HG02763 (cell line): ENCODE data around the gene EMD.

Experiments used
- ATAC-seq: cut with Tn5 transposase; IDR thresholded peaks from one replicate; pipeline ENCODE4 v1.9.1; 2021; ENCODE audit warnings: mild to moderate bottlenecking, moderate library complexity; ENCODE audit not compliant: unreplicated experiment

EMD gene

DNA sequence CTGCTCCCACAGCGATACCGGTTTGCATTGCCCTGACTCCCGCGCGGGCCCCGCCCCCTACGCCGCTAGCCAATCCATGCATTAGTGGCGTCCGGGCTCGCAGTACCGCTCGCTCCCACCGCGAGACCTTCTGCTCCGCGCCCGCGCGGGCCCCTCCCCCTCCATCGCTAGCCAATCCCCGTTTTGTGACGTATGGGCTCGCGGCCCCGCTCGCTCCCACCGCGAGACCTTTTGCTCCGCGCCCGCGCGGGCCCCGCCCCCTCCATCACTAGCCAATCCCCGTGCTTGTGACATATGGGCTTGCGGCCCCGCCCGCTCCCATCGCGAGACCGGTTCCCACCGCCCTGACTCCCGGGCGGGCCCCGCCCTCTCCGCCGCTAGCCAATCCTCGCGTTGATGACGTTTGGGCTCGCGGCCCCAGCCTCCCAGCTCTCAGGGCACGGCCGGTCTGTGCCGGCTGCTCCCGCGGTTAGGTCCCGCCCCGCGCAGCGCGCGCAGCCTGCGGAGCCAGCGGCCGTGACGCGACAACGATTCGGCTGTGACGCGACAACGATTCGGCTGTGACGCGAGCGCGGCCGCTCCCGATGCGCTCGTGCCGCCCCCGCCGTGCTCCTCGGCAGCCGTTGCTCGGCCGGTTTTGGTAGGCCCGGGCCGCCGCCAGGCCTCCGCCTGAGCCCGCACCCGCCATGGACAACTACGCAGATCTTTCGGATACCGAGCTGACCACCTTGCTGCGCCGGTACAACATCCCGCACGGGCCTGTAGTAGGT lies at the start of gene EMD:
EMD (plus strand) TSS at position 497 of the 770 bp plus-strand sequence; CDS start at position 687, 190 bp downstream.
- peak; percentile 75 for ATAC-seq

DNA sequence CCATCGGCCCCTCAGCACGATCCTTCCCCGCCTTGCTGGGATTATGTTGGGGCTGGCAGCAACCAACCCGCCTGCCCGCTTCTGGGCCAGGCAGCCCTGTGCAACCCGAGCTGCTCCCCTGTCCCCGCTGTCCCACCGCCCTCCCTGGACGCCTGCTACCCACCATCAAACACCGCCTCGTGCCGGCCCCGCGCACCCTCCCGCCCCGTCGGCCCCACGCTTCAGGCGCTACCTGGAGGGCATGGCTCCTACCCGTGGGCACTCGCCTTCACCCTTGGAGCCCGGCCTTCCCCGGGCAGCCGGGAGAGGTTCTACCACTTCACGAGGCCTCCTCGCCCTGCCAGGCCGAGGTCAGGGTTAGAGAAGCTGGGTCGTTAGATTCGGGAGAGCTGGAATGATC lies 46.5 kb upstream of the EMD start:
- ATAC-seq, result no peak

DNA sequence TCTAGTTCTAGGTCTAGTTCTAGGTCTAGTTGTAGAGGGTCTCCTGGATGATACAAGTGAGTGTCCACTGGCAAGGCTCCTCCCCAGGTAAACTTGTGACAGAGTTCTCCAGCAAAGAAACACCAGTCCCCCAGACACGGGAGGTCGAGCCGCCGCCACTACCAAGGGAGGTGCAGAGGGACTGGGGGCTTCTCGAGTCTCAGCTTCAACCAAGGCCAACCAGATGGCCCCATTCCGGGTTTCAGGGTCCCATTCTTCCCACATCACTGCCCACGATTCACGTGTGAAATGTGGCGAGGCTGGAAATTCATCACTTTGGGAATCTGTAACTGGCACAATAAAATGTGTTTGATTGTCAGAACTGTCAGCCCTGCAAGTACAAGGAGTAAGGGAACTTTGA lies 46.0 kb upstream of the EMD start:
- ATAC-seq, result no peak

DNA sequence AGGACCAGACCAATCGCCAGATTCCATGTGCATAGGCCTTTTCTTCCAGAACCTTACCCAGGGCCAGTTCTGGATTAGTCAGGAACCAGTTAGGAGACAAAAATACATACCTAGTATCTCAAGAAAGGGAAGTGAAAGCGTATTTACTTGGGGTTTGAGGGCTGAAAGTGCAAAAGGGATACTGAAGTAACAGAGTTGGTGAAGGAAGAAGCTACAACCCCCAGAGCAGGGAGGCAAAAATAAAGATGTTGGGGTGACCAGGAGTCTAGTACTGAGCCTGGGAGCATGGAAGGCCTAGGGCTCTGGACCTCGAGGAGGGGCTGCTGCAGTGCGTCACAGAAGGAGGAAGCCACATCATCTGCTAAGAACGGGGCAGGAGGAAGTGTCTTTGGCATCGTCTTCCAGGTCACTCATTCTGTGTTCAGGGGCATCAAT lies 45.2 kb upstream of the EMD start:
- ATAC-seq, result no peak

DNA sequence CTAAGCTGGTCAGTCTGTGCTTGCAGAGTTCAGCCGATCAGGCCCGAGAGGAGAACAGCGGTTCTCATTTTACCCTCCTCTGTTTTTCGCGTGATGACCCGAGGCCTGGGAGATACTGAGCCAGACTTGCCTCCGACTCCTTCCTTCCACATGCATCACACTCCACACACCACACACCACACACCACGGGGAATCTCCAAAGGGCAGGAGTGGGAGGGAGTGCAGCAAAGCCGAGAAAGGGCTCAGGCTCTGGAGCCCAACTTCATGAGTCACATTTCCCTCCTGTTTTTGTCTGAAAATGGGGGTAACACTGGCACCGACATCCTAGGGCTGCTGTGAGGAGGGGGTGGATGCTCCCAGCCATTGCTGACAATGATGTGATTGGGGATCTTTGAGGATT lies 44.6 kb upstream of the EMD start:
- ATAC-seq, result no peak

DNA sequence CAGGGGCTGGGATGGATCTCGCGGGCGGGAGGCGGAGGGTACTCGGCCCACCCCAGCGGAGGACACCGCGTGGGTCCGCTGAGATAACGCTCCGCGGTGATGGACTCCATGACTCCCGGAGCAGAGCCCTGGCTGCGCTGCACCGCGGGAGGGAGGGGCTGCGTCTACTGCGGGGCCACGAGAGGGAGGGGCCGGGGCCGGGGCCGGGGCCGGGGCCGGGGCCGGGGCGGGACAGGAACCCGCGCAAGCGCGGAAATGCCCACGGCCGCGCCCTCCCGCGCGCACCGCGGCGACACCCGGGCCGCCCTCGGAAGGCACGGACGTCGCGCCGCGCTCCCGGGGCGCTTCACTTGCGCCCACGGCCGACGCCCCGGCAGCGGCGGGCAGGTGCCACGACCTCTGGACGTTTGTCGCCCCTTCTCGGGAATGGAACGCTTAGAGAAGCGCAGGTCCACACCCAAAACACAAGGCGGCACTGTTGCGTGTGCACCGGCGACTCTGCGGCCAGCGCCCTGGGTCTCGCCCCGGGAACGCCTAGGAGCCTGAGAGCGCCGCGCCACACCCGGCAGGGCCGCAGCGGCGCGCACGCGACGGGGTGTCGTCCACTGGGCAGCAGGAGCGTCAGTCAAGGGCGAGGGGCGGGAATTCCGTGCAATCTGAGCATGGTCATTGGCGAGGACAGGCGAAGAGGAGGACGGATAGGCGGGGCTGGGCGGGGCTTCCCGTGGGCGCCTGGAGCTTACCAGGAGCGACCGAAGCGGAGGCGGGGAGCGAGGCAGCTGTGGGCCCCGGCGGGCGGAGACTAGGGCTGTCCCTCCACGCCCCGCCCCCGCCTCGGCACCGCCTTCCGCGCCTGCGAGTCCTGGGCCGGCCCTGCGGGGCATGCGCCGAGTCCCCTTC lies 37.4 kb upstream of the EMD start:
- peak; percentile 67 for ATAC-seq

DNA sequence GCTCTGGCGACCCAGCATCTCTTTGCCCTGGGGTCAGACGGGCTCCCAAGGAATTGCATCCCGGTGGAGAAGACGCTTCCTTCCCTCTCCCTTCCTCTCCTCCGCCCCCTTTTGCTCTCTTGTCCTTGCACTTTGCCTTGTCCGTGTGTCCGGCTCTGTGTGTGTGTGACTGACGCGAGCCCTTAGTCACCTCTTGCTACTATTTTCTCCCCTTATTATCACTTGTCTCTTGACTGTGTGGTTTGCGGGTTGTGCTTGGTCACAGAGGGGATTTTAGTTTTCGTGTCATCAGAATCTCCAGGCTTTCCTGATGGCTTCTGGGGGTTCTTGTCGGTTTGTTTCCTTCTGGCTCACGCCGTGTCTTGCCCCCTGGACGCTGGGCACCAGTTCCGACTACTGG lies 36.0 kb upstream of the EMD start:
- peak; percentile 13 for ATAC-seq

DNA sequence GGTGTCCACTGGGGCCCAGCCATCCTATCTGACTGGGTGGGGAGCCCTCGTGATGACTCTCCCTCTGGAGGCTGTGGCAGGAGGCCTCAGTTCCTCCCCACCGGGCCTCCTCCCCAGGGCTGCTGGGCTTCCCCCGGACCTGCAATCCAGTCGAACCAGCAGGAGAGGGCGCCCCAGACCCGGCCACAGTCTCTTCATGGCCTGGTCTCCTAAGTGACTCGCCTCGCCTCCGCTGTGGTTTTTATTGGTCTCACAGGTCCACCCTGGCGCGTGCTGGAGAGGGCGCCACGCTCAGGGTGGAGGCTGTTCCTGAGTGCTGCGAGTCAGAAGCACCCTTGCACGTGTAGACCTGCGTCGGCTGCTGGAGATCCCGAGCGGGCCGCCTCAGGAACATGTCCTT lies 35.5 kb upstream of the EMD start:
- ATAC-seq, result peak; percentile 27

DNA sequence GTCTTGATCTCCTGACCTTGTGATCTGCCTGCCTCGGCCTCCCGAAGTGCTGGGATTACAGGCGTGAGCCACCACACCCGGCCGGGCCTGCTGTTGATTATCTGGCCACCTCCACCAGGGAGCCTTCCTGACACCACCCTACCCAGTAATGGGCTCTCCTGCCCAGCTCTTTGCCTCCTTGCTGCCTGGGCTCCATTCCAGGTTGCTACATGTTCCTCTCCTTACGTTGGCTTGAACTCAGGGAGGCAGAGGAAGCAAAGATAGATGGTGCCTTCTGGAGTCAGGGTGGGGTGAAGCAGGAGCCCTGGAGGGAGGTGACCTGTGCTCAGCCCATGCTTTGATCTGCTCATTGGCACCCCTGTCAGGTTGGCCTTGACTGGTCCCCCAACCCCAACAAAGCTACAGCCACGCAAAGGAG lies 31.0 kb upstream of the EMD start:
- ATAC-seq, result no peak

DNA sequence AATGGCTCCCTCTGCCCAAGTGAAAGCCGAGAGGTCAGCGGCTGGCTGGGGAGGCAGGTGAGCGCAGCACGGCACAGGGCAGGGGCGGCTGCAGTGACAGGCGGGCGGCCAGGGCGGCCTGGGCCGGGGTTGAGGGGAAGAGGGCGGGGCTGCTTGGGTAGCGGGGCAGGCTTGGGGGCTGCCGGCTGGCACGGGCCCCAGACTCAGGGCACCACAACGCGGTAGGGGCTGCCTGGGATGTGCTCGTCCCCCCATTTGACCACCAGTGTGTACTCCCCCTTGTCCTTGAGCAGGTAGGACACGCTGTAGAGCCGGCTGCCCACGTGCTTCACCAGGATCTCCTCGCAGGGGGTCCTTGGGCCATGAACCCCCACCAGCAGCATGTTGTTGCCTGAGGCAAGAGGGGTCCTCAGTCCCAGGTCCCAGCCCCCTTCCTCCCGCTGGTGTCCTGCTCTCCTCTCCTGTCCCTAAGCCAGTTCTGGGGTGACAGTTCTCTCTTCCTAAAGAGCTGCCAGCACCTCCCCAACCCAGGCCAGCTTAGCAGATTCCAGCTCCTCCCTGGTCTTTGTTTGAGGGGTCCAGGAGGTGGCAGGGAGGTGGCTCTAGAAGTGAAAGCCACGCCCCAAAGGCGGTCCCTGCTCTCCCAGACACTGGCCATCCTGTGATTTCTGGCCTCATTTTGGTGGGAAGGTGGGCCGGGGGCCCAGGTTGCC lies 30.3 kb upstream of the EMD start:
- no peak for ATAC-seq

DNA sequence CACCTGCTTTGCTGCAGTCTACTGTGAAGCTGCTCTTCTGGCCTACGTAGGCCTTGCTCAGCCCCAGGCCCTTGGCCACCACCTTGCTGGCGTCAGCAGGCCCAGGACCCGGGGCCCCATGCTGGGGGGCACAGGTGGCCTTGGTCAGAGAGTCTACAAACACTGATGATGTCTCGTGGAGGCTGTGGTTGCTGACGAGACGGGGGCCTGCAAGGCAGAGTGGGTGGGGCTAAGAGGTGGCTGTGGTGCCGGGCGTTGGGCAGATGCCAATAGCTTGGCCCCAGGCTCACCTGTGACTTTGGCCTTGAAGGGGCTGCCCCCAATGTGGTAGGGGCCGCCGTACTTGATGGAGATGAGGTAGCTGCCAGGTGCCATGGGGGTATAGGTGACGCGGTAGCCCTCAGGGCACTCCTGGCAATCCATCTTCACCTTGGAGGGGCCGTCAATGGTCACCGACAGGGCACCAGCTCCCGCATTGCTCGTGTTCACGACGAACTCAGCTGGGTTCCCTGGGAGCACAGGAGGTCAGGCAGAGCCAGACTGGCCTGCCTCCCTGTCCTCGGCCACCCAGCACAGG lies 29.6 kb upstream of the EMD start:
- no peak for ATAC-seq

DNA sequence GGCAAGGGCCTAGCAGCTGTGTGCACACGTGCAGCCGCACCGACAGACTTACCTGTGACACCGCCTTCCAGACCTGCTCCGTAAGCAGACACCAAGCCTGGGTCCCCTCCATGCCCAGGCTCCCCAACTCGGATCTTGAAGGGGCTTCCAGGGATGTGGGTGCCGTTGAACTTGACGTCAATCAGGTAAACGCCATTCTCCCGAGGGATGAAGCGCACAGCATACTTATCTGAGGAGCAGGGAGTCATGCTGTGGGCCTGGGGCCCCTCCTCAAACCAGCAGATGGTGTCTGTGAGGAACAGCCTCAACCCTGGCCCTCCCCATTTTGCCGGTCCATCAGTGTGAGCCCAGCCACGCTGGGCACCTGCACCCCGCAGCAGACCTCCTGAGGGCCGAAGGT lies 29.1 kb upstream of the EMD start:
- ATAC-seq, result no peak

DNA sequence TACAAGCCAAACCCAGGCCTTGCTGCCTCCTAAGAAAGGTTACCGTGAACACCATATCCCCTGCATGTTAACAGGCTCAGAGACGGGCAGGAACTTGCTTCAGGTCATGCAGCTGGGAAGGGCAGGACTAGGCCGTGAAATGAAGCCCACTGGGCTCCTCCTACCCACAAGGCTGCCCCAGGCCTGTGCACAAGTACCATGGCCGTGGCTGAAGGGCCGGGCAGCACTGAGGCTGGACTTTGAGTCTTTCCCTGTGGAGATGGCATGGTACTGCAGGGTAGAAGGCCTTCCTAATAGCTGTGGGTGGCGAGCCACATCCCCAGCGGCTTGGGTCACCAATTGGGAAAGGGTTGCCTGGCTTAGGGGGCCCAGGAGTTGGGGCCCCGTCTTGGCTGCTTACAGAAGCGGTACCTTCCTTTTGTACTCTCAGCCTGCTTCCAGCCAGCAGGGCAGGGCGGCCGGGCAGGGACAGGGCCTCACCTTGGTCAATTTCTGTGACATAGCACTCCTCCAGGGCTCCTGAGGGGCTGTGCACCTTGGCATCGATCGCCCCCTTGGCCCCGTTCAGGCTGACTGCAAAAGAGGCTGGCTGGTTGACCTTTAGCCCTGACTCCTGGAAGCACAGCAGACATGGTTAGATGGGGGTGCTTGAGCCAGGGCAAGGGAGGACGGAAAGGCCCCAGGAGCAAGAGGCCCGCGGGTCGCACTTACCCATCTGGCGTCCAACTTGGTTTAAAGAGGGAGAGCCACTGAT lies 28.5 kb upstream of the EMD start:
- no peak for ATAC-seq

DNA sequence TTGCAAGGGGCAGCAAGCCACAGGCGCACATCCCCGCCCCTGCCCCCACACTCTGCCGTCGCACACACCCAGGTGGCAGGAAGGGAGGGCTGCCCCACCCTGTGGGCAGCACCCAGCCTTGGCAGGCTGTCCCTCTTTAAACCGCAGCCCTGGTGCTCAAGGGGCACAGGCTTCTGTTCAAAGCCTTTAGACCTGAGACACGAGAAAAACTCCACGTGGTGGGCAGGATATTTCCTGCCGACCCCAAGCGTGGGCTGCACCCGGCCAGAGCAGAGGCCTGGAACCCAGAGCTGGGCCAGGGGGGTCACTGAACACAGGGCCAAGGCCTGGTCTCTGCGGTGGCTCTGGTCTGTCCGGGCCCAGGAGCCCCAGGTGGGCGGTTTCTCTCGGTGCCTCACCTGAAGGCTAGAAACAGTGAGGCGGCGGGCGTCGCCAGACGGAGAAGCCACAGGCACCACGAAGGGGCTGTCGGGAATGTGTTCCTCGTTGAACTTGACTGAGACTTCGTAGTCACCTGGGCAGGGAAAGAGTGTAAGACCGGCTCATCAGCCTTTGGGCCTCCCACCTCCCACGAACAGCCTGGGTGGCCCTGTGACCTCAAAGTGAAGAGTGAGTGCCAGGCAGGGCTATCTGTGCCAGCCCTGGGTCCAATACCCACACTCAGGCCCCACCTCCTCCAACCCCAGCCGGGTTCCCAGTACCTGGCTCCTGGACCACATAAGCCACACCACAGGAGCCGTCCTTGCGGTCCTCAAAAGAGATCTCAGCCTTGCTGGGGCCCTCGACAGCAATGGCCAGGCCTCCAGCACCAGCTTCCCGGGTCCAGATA lies 27.7 kb upstream of the EMD start:
- ATAC-seq, result no peak

DNA sequence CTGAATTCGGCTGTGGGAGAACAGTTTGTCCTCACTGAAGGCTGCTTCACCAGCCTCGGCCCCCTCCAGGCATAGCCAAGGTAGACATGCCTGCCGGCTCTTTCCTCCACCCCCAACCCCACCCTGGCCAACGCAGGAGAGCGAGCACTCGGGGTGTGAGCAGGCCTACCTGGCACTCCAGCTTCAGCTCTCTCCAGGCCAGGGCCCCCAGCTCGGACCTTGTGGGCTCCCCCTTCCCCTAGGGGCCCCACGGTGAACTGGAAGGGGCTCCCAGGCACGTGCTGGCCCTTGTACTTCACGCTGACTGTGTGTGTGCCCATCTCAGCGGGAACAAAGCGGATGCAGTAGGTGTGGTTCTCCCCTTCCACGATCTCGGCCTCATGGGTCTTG lies 27.1 kb upstream of the EMD start:
- ATAC-seq, result no peak

DNA sequence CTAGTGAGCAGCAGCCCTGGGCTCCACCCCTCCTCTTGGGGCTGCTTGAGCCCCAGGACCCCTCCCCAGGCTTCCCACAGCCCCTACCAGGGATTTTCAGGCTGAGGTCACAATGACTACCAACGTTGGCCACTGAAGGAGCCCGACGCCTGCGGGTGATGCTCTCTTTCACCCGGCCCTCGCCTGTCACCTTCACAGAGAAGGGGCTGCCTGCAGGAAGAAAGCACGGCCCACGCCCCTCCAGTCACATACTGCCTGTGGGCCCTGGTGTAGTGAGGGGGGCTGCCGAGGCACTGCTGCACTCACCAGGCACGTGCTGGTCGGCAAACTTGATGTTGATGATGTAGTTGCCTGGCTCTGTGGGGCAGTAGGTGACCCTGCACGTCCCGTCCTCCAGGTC lies 26.6 kb upstream of the EMD start:
- no peak for ATAC-seq

DNA sequence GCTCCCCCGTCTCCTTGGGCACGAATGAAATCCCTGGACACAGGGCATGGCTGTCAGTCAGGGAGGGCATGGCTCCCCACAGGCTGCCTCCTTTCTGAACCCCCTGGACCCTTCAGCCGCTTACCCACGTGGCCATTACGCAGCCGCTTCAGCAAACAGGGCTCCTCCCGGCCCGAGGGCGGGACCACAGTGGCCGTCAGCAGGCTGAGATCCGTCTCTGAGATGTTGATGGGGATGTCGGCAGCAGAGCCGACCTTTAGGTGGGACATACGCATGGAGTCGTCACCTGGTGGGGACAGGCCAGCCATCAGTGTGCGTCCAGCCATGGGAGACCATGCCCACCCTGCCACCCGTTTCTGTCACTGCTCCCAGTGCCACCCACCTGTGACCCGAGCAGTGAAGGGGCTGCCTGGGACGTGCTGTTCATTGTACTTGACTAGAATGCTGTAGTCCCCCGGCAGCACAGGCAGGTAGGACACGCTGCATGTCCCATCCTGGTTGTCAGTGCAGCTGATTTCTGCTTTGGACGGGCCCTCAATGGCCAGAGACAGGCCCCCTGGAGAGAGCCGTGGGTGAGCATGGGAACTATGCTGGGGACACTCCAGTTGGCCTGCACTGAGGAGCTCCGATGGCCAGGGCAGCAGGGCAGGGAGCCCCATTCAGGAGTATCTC lies 25.8 kb upstream of the EMD start:
- ATAC-seq, result no peak

DNA sequence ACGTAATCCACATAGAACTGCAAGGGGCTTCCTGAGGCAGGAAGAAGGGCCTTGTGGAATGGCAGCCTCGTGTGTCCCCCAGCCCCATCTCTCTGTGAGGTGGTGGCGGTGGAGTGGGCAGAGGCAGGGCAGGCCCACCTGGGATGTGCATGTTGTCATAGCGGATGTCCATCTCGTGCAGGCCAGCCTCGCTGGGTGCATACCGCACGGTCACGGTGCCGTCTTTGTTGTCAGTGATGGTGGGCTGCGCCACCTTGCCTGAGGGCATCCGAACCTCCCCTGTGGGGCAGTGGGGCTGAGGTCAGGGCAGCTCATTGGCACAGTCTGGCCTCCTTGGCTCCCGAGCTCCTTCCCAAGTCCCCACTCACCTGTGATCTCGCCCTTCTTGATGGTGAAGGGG lies 25.1 kb upstream of the EMD start:
- no peak for ATAC-seq

DNA sequence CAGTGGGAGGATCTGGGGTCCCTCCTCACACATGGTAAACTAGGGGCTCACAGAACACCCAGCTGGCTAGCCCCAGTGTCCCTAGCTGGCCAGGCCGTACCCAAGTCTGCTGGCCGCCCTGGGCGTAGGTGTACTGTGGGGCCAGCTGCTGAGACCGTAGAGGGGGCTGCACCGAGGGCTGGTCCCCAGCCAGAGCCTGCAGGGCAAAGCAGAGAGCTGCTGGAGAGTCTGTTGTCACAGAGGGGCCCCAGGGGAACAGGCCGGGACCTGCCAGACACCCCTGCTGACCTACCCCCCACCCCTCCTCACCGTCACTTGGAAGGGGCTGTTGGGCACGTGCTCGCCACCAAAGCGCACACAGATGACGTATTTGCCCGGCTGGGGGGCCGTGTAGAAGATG lies 24.6 kb upstream of the EMD start:
- no peak for ATAC-seq
